AG10803 (cell line): ENCODE results near the gene FAM227B.
"Not testable (repeated sequence)": the region's sequence is repeated elsewhere in the genome, so short reads cannot be mapped to it uniquely, and the experiment has no call there.

Experiments used
- DNase-seq: peaks from one replicate; pipeline ENCODE4 v3.0.0; 2010; ENCODE audit warnings: low read depth
- H3K4me3 ChIP-seq: 2 replicates; pipeline ENCODE4 v1.5.1; 2011; ENCODE audit warnings: mild to moderate bottlenecking, low read length, control low read depth
- TF ChIP-seq, protein P1 (sequence below): conservative IDR thresholded peaks from 2 replicates; pipeline ENCODE4 v1.5.1; 2011; ENCODE audit warnings: mild to moderate bottlenecking, low read length, control low read depth, inconsistent platforms

Gene FAM227B

DNA sequence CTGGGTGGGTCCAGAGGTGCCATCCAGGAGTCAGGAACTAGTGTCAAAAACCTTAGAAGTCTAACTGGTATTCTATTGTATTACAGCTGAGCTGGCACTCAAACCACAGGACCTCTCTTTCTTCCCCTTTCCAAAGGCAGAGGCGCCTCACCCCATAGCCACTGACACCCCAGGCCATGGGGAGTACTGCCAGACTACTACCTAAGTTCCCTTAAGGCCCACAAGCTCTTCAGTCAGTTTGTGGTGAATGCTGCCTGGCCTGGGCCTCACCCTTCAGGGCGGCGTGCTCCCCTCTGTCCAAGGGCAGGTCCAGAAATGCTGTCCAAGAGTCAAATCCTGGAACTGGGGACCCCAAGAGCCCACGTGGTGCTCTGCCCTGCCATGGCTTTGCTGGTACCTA lies 240.6 kb downstream of the FAM227B start:
- DNase-seq: no peak
- no peak overlapping the region for H3K4me3 ChIP-seq
- TF ChIP-seq, protein P1, sequence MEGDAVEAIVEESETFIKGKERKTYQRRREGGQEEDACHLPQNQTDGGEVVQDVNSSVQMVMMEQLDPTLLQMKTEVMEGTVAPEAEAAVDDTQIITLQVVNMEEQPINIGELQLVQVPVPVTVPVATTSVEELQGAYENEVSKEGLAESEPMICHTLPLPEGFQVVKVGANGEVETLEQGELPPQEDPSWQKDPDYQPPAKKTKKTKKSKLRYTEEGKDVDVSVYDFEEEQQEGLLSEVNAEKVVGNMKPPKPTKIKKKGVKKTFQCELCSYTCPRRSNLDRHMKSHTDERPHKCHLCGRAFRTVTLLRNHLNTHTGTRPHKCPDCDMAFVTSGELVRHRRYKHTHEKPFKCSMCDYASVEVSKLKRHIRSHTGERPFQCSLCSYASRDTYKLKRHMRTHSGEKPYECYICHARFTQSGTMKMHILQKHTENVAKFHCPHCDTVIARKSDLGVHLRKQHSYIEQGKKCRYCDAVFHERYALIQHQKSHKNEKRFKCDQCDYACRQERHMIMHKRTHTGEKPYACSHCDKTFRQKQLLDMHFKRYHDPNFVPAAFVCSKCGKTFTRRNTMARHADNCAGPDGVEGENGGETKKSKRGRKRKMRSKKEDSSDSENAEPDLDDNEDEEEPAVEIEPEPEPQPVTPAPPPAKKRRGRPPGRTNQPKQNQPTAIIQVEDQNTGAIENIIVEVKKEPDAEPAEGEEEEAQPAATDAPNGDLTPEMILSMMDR: no peak

DNA sequence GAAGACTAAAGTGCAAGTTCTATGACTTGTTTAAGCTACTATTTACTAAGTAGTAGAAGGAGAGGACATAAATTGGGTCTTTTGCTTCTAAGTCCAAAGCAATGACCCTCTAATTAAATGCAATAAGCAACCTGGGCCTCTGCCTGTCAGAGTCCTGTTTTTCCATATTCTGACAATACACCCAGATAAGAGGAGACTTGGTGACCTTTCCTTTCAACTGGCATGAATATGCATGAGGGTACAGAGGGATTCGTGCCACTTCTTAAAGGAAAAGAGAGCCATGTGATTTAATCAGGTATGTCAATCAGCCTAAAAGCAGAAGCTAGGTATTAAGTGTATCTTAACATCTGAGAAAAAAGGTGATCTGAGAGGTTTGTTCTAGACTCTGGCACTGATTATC lies 248.3 kb downstream of the FAM227B start:
- no peak overlapping the region for H3K4me3 ChIP-seq
- TF ChIP-seq, protein P1: no peak
- DNase-seq: no peak

DNA sequence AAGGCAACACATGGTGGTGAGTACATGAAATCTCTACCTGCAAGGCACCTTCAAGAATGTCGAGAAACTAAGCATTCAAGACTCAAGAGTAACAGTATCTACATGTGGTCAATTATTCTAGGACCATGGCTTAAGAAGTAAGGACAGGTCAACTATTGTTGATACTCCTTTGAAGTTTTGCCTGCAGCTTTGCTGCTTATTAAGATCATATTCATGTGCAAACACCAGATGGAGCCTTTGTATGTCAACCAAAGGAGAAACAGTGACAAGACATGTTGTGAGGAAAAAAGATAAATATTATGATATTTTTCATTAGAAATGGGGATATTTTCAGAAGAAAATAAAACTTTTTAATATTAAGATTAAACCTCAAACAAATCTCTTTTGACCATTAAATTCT lies 249.8 kb downstream of the FAM227B start:
- no peak overlapping the region for H3K4me3 ChIP-seq
- DNase-seq: peak; percentile 11
- TF ChIP-seq, protein P1: peak; percentile 30; the same call in 1 of the 2 replicates

DNA sequence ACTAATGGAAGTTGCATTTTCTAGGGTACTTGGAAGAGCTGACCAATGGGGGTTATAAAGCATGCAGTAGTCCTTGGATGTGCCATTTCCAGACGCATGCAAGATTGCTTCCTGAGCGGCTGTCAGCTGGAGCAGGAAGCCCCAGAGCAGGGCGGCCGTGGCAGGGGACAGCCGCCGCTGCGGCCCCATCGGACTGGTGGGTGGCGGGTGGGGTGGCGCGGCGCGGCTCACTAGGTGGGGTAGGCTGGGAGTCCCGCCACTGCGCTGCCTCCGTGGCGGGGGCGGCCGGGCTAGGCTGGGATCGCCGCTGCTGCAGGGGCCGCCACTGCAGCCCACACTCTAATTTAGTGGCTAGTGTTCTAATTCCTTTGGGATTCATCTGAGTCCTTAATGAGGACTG lies 254.1 kb downstream of the FAM227B start:
- DNase-seq: no peak
- H3K4me3 ChIP-seq: no peak overlapping the region
- TF ChIP-seq, protein P1: no peak

DNA sequence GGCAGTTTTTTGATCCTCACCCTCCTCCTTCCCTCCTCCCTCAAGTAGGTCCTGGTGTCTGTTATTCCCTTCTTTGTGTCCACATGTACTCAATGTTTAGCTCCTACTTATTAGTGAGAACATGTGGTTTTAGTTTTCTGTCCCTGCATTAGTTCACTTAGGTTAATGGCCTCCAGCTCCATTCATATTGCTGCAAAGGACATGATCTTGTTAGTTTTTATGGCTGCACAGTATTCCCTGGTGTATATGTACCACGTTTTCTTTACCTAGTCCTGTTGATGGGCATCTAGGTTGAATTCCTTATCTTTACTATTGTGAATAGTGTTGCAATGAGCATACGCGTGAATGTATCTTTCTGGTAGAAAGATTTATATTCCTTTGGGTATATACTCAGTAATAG lies 259.2 kb downstream of the FAM227B start:
- no peak for DNase-seq
- TF ChIP-seq, protein P1: no peak
- no peak overlapping the region for H3K4me3 ChIP-seq

DNA sequence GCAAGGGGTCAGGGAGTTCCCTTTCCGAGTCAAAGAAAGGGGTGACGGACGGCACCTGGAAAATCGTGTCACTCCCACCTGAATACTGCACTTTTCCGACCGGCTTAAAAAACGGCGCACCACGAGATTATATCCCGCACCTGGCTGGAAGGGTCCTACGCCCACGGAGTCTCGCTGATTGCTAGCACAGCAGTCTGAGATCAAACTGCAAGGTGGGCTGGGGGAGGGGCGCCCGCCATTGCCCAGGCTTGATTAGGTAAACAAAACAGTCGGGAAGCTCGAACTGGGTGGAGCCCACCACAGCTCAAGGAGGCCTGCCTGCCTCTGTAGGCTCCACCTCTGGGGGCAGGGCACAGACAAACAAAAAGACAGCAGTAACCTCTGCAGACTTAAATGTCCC lies 266.2 kb downstream of the FAM227B start:
- H3K4me3 ChIP-seq, DNase-seq: not testable (repeated sequence)

DNA sequence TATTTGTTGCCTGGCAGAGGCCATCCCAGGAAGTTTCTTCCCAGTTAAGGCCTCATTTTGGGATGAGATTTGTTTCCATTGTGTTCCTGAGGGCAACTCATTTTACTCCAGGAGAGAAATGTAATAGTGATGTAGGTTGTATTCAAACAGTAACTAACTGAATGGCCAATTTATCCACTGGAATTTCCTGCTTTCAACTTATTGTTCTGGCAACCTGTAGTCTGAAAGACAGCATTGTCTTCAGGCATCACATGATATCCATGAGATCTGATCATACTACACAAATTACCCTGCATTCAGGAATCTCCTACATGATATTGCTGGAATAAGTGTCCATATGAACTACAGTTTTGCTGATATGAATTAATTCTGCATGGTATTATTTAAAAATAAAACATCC lies 277.1 kb downstream of the FAM227B start:
- H3K4me3 ChIP-seq: no peak overlapping the region
- TF ChIP-seq, protein P1: no peak
- no peak for DNase-seq

DNA sequence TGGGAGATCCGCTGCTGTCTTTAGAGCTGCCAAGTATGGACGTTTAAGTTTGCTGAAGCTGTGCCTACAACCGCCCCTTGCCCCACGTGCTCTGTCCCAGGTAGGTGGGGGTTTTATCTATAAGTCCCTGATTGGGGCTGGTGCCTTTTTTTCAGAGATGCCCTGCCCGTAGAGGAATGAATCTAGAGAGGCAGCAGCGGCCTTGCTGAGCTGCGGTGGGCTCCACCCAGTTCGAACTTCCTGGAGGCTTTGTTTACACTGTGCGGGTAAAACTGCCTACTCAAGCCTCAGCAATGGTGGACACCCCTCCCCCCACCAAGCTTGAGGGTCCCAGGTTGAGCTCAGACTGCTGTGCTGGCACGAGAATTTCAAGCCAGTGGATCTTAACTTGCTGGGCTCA lies 281.0 kb downstream of the FAM227B start:
- TF ChIP-seq, protein P1: no peak
- DNase-seq: no peak
- no peak overlapping the region for H3K4me3 ChIP-seq
